ENCODE data around the gene LRRC8D.

Gene LRRC8D

GRCh38 chr1:89913353-89914095 is 92.7 kb downstream of the LRRC8D start:
- TF ChIP-seq, protein P1, sequence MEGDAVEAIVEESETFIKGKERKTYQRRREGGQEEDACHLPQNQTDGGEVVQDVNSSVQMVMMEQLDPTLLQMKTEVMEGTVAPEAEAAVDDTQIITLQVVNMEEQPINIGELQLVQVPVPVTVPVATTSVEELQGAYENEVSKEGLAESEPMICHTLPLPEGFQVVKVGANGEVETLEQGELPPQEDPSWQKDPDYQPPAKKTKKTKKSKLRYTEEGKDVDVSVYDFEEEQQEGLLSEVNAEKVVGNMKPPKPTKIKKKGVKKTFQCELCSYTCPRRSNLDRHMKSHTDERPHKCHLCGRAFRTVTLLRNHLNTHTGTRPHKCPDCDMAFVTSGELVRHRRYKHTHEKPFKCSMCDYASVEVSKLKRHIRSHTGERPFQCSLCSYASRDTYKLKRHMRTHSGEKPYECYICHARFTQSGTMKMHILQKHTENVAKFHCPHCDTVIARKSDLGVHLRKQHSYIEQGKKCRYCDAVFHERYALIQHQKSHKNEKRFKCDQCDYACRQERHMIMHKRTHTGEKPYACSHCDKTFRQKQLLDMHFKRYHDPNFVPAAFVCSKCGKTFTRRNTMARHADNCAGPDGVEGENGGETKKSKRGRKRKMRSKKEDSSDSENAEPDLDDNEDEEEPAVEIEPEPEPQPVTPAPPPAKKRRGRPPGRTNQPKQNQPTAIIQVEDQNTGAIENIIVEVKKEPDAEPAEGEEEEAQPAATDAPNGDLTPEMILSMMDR (IDR thresholded peaks at IDR 0.05; ENCODE audit: insufficient read depth, low read depth, low read length, missing control alignments) = no peak
- no peak for DNase-seq (ENCODE audit: low read depth)
- H3K4me3 ChIP-seq (ENCODE audit: low read depth, low read length) = no peak overlapping the region

DNA sequence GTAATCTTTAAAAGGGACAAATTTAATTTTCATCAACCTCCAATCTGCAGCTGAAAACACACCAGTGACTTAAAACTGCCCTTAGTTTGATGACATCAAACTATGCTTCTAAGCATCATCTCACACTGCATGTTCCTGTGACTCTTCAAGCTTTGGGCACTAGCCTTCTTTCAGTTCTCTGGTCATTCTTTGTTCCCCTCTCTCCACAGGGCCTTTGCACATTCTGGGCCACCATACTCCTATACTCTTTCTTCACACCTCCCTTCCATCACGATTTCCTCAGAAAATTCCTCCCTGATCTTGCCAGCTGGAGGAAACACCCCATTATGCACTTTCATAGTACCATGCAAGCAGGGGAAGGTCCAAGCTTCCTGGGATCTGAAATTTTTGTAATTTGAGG is 96.5 kb downstream of the LRRC8D start:
- H3K4me3 ChIP-seq (ENCODE audit: low read depth, low read length) = no peak overlapping the region
- no peak for DNase-seq (ENCODE audit: low read depth)
- TF ChIP-seq, protein P1 (IDR thresholded peaks at IDR 0.05; ENCODE audit: insufficient read depth, low read depth, low read length, missing control alignments) = no peak

DNA sequence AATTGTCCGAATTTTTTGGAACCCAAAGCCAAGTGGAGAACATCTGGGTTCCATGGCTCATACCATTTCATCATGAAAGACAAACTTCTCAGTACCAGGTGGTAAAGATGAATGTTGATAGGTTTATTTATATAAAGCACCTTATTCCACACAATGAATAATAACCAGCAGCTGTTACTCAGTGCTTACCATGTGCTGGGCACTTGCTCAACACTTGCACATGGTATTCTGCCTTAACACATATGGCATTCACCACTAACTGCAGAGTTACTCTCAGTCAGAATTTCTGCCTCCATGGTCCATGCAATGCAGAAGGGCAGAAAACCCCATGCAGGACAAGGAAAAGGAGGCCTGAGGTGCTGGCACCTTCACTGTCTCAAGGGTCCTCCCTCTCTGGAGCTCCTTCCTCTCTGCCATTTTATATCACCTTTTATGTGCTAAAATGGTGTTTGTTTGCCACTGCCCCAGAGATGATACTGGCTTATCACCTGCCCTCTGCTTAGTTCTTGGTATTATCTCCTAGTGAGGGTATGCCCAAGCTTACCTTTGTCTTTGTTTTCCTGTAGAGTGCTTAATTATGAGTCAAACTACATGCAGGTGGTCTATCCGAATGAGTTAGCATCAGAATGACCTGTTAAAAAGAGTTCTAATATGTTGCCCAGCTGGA is 97.4 kb downstream of the LRRC8D start:
- TF ChIP-seq, protein P1 (IDR thresholded peaks at IDR 0.05; ENCODE audit: insufficient read depth, low read depth, low read length, missing control alignments) = no peak
- DNase-seq (ENCODE audit: low read depth) = no peak
- no peak overlapping the region for H3K4me3 ChIP-seq (ENCODE audit: low read depth, low read length)

GRCh38 chr1:89918794-89919155 is 97.9 kb downstream of the LRRC8D start:
- TF ChIP-seq, protein P1 (IDR thresholded peaks at IDR 0.05; ENCODE audit: insufficient read depth, low read depth, low read length, missing control alignments) = no peak
- no peak overlapping the region for H3K4me3 ChIP-seq (ENCODE audit: low read depth, low read length)
- DNase-seq (ENCODE audit: low read depth) = no peak

DNA sequence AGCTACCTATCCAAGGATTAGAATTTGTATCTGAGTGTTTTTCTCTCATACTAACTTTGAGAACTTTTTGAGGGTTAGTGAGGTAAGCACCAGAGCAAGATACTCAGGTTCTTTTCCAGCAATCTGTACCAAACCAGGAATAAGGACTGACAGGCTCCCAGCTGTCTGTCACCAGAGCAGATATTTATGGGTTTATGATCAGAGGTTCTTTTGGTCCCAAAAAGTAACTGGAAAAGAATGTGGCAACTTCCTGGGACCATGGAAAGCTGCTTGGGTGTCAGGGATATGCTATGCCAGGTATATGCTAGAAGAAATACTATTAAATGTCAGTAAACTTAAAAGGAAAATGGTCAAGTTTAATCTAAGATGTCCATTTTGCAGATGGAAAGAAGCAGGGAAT is 98.3 kb downstream of the LRRC8D start:
- DNase-seq (ENCODE audit: low read depth) = no peak
- H3K4me3 ChIP-seq (ENCODE audit: low read depth, low read length) = no peak overlapping the region
- TF ChIP-seq, protein P1 (IDR thresholded peaks at IDR 0.05; ENCODE audit: insufficient read depth, low read depth, low read length, missing control alignments) = no peak

GRCh38 chr1:89922911-89923310 is 102.1 kb downstream of the LRRC8D start:
- H3K4me3 ChIP-seq (ENCODE audit: low read depth, low read length) = no peak overlapping the region
- TF ChIP-seq, protein P1 (IDR thresholded peaks at IDR 0.05; ENCODE audit: insufficient read depth, low read depth, low read length, missing control alignments) = no peak
- no peak for DNase-seq (ENCODE audit: low read depth)
